ENCODE results near the gene SYNE1.

DNA sequence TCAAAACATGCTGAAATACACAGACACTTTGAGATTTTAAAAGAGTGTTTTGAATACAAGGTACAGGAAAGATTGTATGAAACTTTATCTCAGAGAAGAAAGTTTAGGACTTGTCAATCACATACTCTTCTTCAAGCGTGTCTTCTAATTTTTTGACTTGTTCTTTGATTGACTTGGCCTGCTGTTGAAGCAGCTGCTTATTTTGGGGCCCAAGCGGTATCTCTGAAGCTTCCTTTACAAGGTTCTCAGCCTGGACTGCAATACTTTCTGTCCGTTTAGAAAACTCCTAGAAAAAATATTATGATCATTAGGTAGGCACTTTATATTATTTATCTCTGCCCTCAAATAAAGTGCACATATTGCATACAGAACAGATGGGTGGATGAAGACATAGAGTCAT, 201.3 kb downstream of the SYNE1 start:
- TF ChIP-seq, protein P1, sequence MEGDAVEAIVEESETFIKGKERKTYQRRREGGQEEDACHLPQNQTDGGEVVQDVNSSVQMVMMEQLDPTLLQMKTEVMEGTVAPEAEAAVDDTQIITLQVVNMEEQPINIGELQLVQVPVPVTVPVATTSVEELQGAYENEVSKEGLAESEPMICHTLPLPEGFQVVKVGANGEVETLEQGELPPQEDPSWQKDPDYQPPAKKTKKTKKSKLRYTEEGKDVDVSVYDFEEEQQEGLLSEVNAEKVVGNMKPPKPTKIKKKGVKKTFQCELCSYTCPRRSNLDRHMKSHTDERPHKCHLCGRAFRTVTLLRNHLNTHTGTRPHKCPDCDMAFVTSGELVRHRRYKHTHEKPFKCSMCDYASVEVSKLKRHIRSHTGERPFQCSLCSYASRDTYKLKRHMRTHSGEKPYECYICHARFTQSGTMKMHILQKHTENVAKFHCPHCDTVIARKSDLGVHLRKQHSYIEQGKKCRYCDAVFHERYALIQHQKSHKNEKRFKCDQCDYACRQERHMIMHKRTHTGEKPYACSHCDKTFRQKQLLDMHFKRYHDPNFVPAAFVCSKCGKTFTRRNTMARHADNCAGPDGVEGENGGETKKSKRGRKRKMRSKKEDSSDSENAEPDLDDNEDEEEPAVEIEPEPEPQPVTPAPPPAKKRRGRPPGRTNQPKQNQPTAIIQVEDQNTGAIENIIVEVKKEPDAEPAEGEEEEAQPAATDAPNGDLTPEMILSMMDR (IDR thresholded peaks at IDR 0.05 in 4 of 5, conservative IDR thresholded peaks at IDR 0.05 in 1 of 5) = no peak
- no peak for TF ChIP-seq POLR2A (IDR thresholded peaks at IDR 0.05)
